Loucy (cell line): Measurements from ENCODE around the gene MAD1L1.

ENCODE experiments used
- H2AFZ ChIP-seq: fragments of 200-600 bp; sonication (generic); 2 replicates; pipeline ENCODE4 v1.6.0; 2016; ENCODE audit warnings: antibody characterized with exemption, mild to moderate bottlenecking, low read length, moderate library complexity
- H3F3A ChIP-seq: fragments of 200-600 bp; 2 replicates; pipeline ENCODE4 v1.6.0; 2016; ENCODE audit warnings: antibody characterized with exemption, low read depth, mild to moderate bottlenecking
- H3K27me3 ChIP-seq: fragments of 200-600 bp; sonication (generic); 2 replicates; pipeline ENCODE4 v1.6.1; 2014; ENCODE audit warnings: low read length, mild to moderate bottlenecking; ENCODE audit not compliant: insufficient read depth, poor library complexity, severe bottlenecking
- H3K36me3 ChIP-seq: fragments of 200-600 bp; sonication (generic); 2 replicates; pipeline ENCODE4 v1.6.1; 2016; ENCODE audit warnings: low read length; ENCODE audit not compliant: insufficient read depth
- H3K4me1 ChIP-seq: fragments of 200-600 bp; sonication (generic); 2 replicates; pipeline ENCODE4 v1.5.1; 2014; ENCODE audit warnings: low read length, mild to moderate bottlenecking; ENCODE audit not compliant: insufficient read depth, poor library complexity, severe bottlenecking
- H3K4me2 ChIP-seq: fragments of 200-600 bp; sonication (generic); 2 replicates; pipeline ENCODE4 v1.6.0; 2014; ENCODE audit warnings: antibody characterized with exemption, low read length, low read depth, mild to moderate bottlenecking; ENCODE audit not compliant: poor library complexity, severe bottlenecking
- H3K4me3 ChIP-seq: fragments of 200-600 bp; sonication (generic); 2 replicates; pipeline ENCODE4 v1.5.1; 2014; ENCODE audit warnings: low read length, mild to moderate bottlenecking, mixed read lengths; ENCODE audit not compliant: poor library complexity, severe bottlenecking
- H3K79me2 ChIP-seq: fragments of 200-600 bp; sonication (generic); 2 replicates; pipeline ENCODE4 v1.6.1; 2014; ENCODE audit warnings: low read length; ENCODE audit not compliant: insufficient read depth
- H3K9ac ChIP-seq: fragments of 200-600 bp; sonication (generic); 2 replicates; pipeline ENCODE4 v1.6.0; 2014; ENCODE audit warnings: mild to moderate bottlenecking, low read depth, low read length, moderate library complexity; ENCODE audit not compliant: poor library complexity, severe bottlenecking
- H3K9me2 ChIP-seq: fragments of 200-600 bp; sonication (generic); replicated peaks from 2 replicates; pipeline ENCODE4 v1.6.1; 2016; ENCODE audit warnings: low read depth, low read length, mixed read lengths
- H3K9me3 ChIP-seq: fragments of 200-600 bp; sonication (generic); 2 replicates; pipeline ENCODE4 v1.6.1; 2014; ENCODE audit warnings: mild to moderate bottlenecking, antibody characterized with exemption, low read length, low read depth; ENCODE audit not compliant: insufficient read depth
- H4K20me1 ChIP-seq: fragments of 200-600 bp; sonication (generic); 2 replicates; pipeline ENCODE4 v1.6.0; 2014; ENCODE audit warnings: antibody characterized with exemption, low read length, mild to moderate bottlenecking; ENCODE audit not compliant: insufficient read depth, poor library complexity, severe bottlenecking
- CTCF ChIP-seq: fragments of 200-600 bp; sonication (generic); conservative IDR thresholded peaks from 2 replicates; pipeline ENCODE4 v1.5.1; 2014; ENCODE audit warnings: mild to moderate bottlenecking, antibody characterized with exemption, low read length
- EZH2phosphoT487 ChIP-seq: fragments of 200-600 bp; IDR thresholded peaks from 2 replicates; pipeline ENCODE4 v1.6.1; 2018; ENCODE audit warnings: antibody characterized with exemption, mild to moderate bottlenecking, moderate library complexity, borderline replicate concordance

The MAD1L1 gene

GRCh38 chr7:1893036-1893435 is 339.7 kb downstream of the MAD1L1 start:
- H3K4me2 ChIP-seq, result no peak overlapping the region
- H2AFZ ChIP-seq, result no peak overlapping the region
- no peaks in the 10 kb centered on the region for H3K9me3 ChIP-seq
- H3K4me1 ChIP-seq, result no peaks in the 10 kb centered on the region
- H3K79me2 ChIP-seq, result 0 out of 2 replicates have a peak, but pooled peaks cover 2% of the 10 kb centered on the region
- H3K9me2 ChIP-seq, result no peaks in the 10 kb centered on the region
- no peak overlapping the region for H3K4me3 ChIP-seq
- H3K36me3 ChIP-seq, result peaks cover 67% of the 10 kb centered on the region
- TF ChIP-seq EZH2phosphoT487, result no peak
- TF ChIP-seq CTCF, result no peak
- H3K27me3 ChIP-seq, result no peaks in the 10 kb centered on the region
- H3K9ac ChIP-seq, result no peak overlapping the region
- no peaks in the 10 kb centered on the region for H3F3A ChIP-seq
- no peaks in the 10 kb centered on the region for H4K20me1 ChIP-seq

GRCh38 chr7:1892011-1892965 is 340.5 kb downstream of the MAD1L1 start:
- Histone ChIP-seq H3K9me3 (no peaks in the 10 kb centered on the region), H3K9me2 (no peaks in the 10 kb centered on the region), H3K4me3 (no peak overlapping the region), H4K20me1 (no peaks in the 10 kb centered on the region), H3F3A (no peaks in the 10 kb centered on the region), H3K4me2 (no peak overlapping the region), H3K27me3 (no peaks in the 10 kb centered on the region), H3K4me1 (no peaks in the 10 kb centered on the region), H3K9ac (no peak overlapping the region), H3K36me3 (peaks cover 67% of the 10 kb centered on the region), H2AFZ (no peak overlapping the region), H3K79me2 (peaks cover 3% of the 10 kb centered on the region; the same call in 1 of the 2 replicates)
- no peak for TF ChIP-seq CTCF
- no peak for TF ChIP-seq EZH2phosphoT487

GRCh38 chr7:1890289-1891235 is 342.2 kb downstream of the MAD1L1 start:
- TF ChIP-seq CTCF, result no peak
- TF ChIP-seq EZH2phosphoT487, result no peak
- Histone ChIP-seq H3K9me3 (no peaks in the 10 kb centered on the region), H3K4me1 (no peaks in the 10 kb centered on the region), H3F3A (no peaks in the 10 kb centered on the region), H3K36me3 (peaks cover 66% of the 10 kb centered on the region), H3K9ac (no peak overlapping the region), H4K20me1 (no peaks in the 10 kb centered on the region), H3K79me2 (peaks cover 14% of the 10 kb centered on the region; the same call in 1 of the 2 replicates), H3K9me2 (no peaks in the 10 kb centered on the region), H3K4me2 (no peak overlapping the region), H2AFZ (no peak overlapping the region), H3K27me3 (no peaks in the 10 kb centered on the region), H3K4me3 (no peak overlapping the region)
